GM21381 (cell line): ENCODE data around the gene MFSD12.
"Not testable (repeated sequence)": the region's sequence is repeated elsewhere in the genome, so short reads cannot be mapped to it uniquely, and the experiment has no call there.

Experiments
- ATAC-seq: cut with Tn5 transposase; IDR thresholded peaks from one replicate; pipeline ENCODE4 v1.9.1; 2021; ENCODE audit warnings: mild to moderate bottlenecking, moderate library complexity; ENCODE audit not compliant: unreplicated experiment

MFSD12 gene

GRCh38 chr19:3510727-3511126, 46.7 kb downstream of the MFSD12 start:
- ATAC-seq = no peak

GRCh38 chr19:3509566-3509989, 47.8 kb downstream of the MFSD12 start:
- no peak for ATAC-seq

- no peak for ATAC-seq
Observed at GRCh38 chr19:3508771-3509535, 48.4 kb downstream of the MFSD12 start.

GRCh38 chr19:3508121-3508661, 49.2 kb downstream of the MFSD12 start:
- not testable (repeated sequence) for ATAC-seq

- no peak for ATAC-seq
Observed at GRCh38 chr19:3507371-3508120, 49.8 kb downstream of the MFSD12 start.

GRCh38 chr19:3506384-3507340, 50.7 kb downstream of the MFSD12 start:
- ATAC-seq = peak; percentile 7

GRCh38 chr19:3505598-3506383, 51.6 kb downstream of the MFSD12 start, which contains the start of gene FZR1:
FZR1 (plus strand) TSS chr19:3506311; CDS start chr19:3522990, 16,679 bp downstream.
- ATAC-seq = peak; percentile 88

- no peak for ATAC-seq
Observed at GRCh38 chr19:3504735-3505134, 52.7 kb downstream of the MFSD12 start.

- ATAC-seq = no peak
Observed at GRCh38 chr19:3503036-3503572, 54.3 kb downstream of the MFSD12 start.

- no peak for ATAC-seq
Observed at GRCh38 chr19:3501780-3502179, 55.6 kb downstream of the MFSD12 start.

- ATAC-seq = peak; percentile 86
Observed at GRCh38 chr19:3500429-3501101, 56.8 kb downstream of the MFSD12 start, which contains the start of gene DOHH. DOHH (minus strand) TSS chr19:3500674; CDS start chr19:3496814, 3,860 bp downstream.

GRCh38 chr19:3499738-3500428, 57.5 kb downstream of the MFSD12 start:
- no peak for ATAC-seq

GRCh38 chr19:3497757-3498520, 59.4 kb downstream of the MFSD12 start:
- no peak for ATAC-seq

GRCh38 chr19:3496392-3497273, 60.8 kb downstream of the MFSD12 start:
- no peak for ATAC-seq

GRCh38 chr19:3494559-3494958, 62.8 kb downstream of the MFSD12 start:
- no peak for ATAC-seq
